HepG2 (cell line): ENCODE results near the gene MTG1. TPM values are rescaled to one million over a fixed set of nuclear protein-coding genes. Genes with fewer than 3 reads are reported as not detected.

Experiments used
- ARNTL ChIP-seq: sonication (generic); formaldehyde crosslinking; IDR thresholded peaks from 2 replicates; pipeline ENCODE4 v1.4.0; 2020; ENCODE audit warnings: mild to moderate bottlenecking, missing genetic modification reagents
- BCL6 ChIP-seq: IDR thresholded peaks from 2 replicates; pipeline ENCODE4 v1.6.1; 2016; ENCODE audit warnings: missing genetic modification reagents, missing compliant biosample characterization
- CHD2 ChIP-seq: IDR thresholded peaks from 2 replicates; pipeline ENCODE4 v1.6.1; 2011; ENCODE audit warnings: low read depth, low read length, improper control_type of control experiment
- KDM2A ChIP-seq: sonication (generic); formaldehyde crosslinking; IDR thresholded peaks from 2 replicates; pipeline ENCODE4 v1.4.0; 2020; ENCODE audit warnings: low read depth, missing genetic modification reagents, borderline replicate concordance
- POGK ChIP-seq: sonication (generic); formaldehyde crosslinking; conservative IDR thresholded peaks from 2 replicates; pipeline ENCODE4 v1.8.0; 2022; ENCODE audit warnings: mild to moderate bottlenecking, moderate library complexity, missing genetic modification reagents
- RBAK ChIP-seq: sonication (generic); formaldehyde crosslinking; IDR thresholded peaks from 2 replicates; pipeline ENCODE4 v1.5.1; 2020; ENCODE audit warnings: mild to moderate bottlenecking, missing genetic modification reagents
- SOX5 ChIP-seq: IDR thresholded peaks from 2 replicates; pipeline ENCODE4 v1.6.1; 2016; ENCODE audit warnings: borderline replicate concordance
- SP1 ChIP-seq, 2 experiments: fragments of 450-650 bp in 1 of 2; sonication (generic) in 1 of 2; formaldehyde crosslinking in 1 of 2; IDR thresholded peaks; 2 replicates each; pipeline versions ENCODE4 v1.4.0 to v1.6.1; 2016 to 2020; ENCODE audit warnings: missing genetic modification reagents in 1 of 2
- SPEN ChIP-seq: sonication (generic); formaldehyde crosslinking; IDR thresholded peaks from 2 replicates; pipeline ENCODE4 v1.5.1; 2020; ENCODE audit warnings: low read depth, mild to moderate bottlenecking, missing genetic modification reagents
- TARDBP ChIP-seq: sonication (generic); formaldehyde crosslinking; IDR thresholded peaks from 2 replicates; pipeline ENCODE4 v1.8.0; 2022; ENCODE audit warnings: mild to moderate bottlenecking, missing genetic modification reagents
- TCF7L2 ChIP-seq: IDR thresholded peaks from 2 replicates; pipeline ENCODE4 v1.6.1; 2011; ENCODE audit warnings: mild to moderate bottlenecking, low read depth, low read length, moderate library complexity
- TP53 ChIP-seq: sonication (generic); formaldehyde crosslinking; conservative IDR thresholded peaks from 2 replicates; pipeline ENCODE4 v1.4.0; 2020; ENCODE audit warnings: missing genetic modification reagents
- UBTF ChIP-seq: sonication (generic); formaldehyde crosslinking; IDR thresholded peaks from 2 replicates; pipeline ENCODE4 v1.4.0; 2020; ENCODE audit warnings: mild to moderate bottlenecking, missing genetic modification reagents
- YEATS4 ChIP-seq: sonication (generic); formaldehyde crosslinking; IDR thresholded peaks from 2 replicates; pipeline ENCODE4 v1.4.0; 2020; ENCODE audit warnings: missing genetic modification reagents, borderline replicate concordance
- ZBTB20 ChIP-seq: sonication (generic); formaldehyde crosslinking; IDR thresholded peaks from 2 replicates; pipeline ENCODE4 v1.8.1; 2023; ENCODE audit warnings: missing genetic modification reagents, low read depth, mild to moderate bottlenecking, borderline replicate concordance
- ZBTB7A ChIP-seq: sonication (generic); formaldehyde crosslinking; IDR thresholded peaks from 2 replicates; pipeline ENCODE4 v1.8.0; 2022; ENCODE audit warnings: mild to moderate bottlenecking, missing genetic modification reagents
- ZBTB7B ChIP-seq: sonication (generic); formaldehyde crosslinking; IDR thresholded peaks from 2 replicates; pipeline ENCODE4 v1.4.0; 2020; ENCODE audit warnings: missing genetic modification reagents
- ZEB1 ChIP-seq: IDR thresholded peaks from 2 replicates; pipeline ENCODE4 v1.6.1; 2012; ENCODE audit warnings: mild to moderate bottlenecking, low read depth, inconsistent platforms; ENCODE audit not compliant: insufficient replicate concordance
- ZNF12 ChIP-seq: sonication (generic); formaldehyde crosslinking; IDR thresholded peaks from 2 replicates; pipeline ENCODE4 v1.5.0; 2020; ENCODE audit warnings: missing genetic modification reagents
- ZNF496 ChIP-seq: sonication (generic); formaldehyde crosslinking; IDR thresholded peaks from 2 replicates; pipeline ENCODE4 v1.8.1; 2023; ENCODE audit warnings: mild to moderate bottlenecking, moderate library complexity, missing genetic modification reagents; ENCODE audit not compliant: insufficient replicate concordance
- polyA plus RNA-seq, 8 experiments: library from polyadenylated mRNA; depleted of rRNA in 3 of 8; stranded (reverse) in 7 of 8; unstranded in 1 of 8; fragments of >200 nt; fragmentation: Illumina TruSeq in 4 of 8; extraction: Trizol in 4 of 8; gene quantifications; 2 replicates each; pipeline versions ENCODE4 v1.2.1 to v1.2.3, GENCODE V29; 2011 to 2016; ENCODE audit warnings: low read depth in 4 of 8, missing spikeins in 1 of 8, mixed read lengths in 1 of 8; ENCODE audit not compliant: insufficient read depth in 1 of 8
- total RNA-seq, 5 experiments: library from RNA; depleted of rRNA; stranded (reverse); fragments of >200 nt; fragmentation: Illumina TruSeq; extraction: Trizol; gene quantifications; 2 replicates each; pipeline ENCODE4 v1.2.3, GENCODE V29; 2016; ENCODE audit warnings: low read depth in 1 of 5
- TF ChIP-seq, protein P1 (sequence below): sonication (generic); formaldehyde crosslinking; conservative IDR thresholded peaks from 2 replicates; pipeline ENCODE4 v1.5.0; 2020; ENCODE audit warnings: missing genetic modification reagents
- TF ChIP-seq, protein P2 (sequence below): sonication (generic); formaldehyde crosslinking; IDR thresholded peaks from 2 replicates; pipeline ENCODE4 v1.8.1; 2023; ENCODE audit warnings: mild to moderate bottlenecking, missing genetic modification reagents
- TF ChIP-seq, protein P3 (sequence below): sonication (generic); formaldehyde crosslinking; IDR thresholded peaks from 2 replicates; pipeline ENCODE4 v1.5.0; 2020; ENCODE audit warnings: missing genetic modification reagents

The MTG1 gene
- total and polyA plus RNA-seq, 2 of the 13 experiments (the other 11 are each of a cell fraction or from before 2014, with no cell fraction given) = 42.0 to 103 TPM

DNA sequence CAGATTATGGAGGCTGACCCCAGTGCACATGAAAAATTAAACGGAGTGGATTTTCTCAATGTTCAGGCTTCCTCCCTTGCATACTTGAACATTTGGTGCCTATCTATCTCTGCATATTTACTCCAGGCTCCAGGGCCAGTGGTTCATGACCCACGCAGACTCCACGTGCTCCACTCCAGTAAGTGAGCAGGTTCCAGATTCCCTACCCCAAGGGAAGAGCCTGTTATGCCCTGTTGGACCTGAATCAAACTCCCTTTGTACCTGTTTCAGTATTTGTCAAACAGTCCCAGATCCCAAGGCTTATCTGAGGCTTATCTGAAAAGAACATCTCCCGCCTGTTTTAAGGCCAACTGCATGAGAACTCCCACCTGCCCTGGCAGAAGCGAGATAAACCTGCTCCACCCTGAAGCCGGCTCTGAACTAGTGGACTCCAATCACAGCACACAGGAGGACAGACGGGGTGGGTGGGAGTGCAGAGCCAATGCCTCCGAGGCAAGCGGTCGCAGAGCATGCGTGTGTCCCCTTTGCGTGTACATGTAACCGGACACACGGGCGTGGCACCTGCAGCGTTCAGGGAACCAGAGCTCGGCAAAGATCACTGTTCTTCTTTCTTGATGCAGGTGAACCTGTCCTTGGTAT is 33.9 kb upstream of the MTG1 start (continued):
- TF ChIP-seq SP1 (IDR thresholded peaks at IDR 0.05) = no peak
- TF ChIP-seq SP1 (CRISPR knock-in tag; IDR thresholded peaks at IDR 0.05) = peak; percentile 4; the same call in 1 of the 2 replicates
- TF ChIP-seq TARDBP (CRISPR knock-in tag) = 0 out of 2 replicates have a peak, but pooled peaks have one; percentile 19
- TF ChIP-seq ZBTB7A = peak; percentile 40; the same call in 1 of the 2 replicates
- no peak; the same call in 1 of the 2 replicates for TF ChIP-seq SPEN (CRISPR knock-in tag)
- no peak; the same call in 1 of the 2 replicates for TF ChIP-seq YEATS4
- TF ChIP-seq, protein P1, sequence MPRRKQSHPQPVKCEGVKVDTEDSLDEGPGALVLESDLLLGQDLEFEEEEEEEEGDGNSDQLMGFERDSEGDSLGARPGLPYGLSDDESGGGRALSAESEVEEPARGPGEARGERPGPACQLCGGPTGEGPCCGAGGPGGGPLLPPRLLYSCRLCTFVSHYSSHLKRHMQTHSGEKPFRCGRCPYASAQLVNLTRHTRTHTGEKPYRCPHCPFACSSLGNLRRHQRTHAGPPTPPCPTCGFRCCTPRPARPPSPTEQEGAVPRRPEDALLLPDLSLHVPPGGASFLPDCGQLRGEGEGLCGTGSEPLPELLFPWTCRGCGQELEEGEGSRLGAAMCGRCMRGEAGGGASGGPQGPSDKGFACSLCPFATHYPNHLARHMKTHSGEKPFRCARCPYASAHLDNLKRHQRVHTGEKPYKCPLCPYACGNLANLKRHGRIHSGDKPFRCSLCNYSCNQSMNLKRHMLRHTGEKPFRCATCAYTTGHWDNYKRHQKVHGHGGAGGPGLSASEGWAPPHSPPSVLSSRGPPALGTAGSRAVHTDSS (CRISPR knock-in tag) = no peak
- TF ChIP-seq SOX5 = no peak
- TF ChIP-seq RBAK = no peak
- no peak for TF ChIP-seq TCF7L2
- no peak for TF ChIP-seq ZBTB20 (CRISPR knock-in tag)
- no peak for TF ChIP-seq ZNF496 (CRISPR knock-in tag)
- peak; percentile 29; the same call in 1 of the 2 replicates for TF ChIP-seq UBTF
- 0 out of 2 replicates have a peak, but pooled peaks have one; percentile 27 for TF ChIP-seq ZBTB7B (CRISPR knock-in tag)
- TF ChIP-seq CHD2 = no peak
- TF ChIP-seq BCL6 = no peak
- 0 out of 2 replicates have a peak, but pooled peaks have one; percentile 52 for TF ChIP-seq POGK (CRISPR knock-in tag)
- TF ChIP-seq, protein P2, sequence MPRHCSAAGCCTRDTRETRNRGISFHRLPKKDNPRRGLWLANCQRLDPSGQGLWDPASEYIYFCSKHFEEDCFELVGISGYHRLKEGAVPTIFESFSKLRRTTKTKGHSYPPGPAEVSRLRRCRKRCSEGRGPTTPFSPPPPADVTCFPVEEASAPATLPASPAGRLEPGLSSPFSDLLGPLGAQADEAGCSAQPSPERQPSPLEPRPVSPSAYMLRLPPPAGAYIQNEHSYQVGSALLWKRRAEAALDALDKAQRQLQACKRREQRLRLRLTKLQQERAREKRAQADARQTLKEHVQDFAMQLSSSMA (CRISPR knock-in tag) = no peak
- TF ChIP-seq ARNTL = peak; percentile 50
- TF ChIP-seq TP53 = 0 out of 2 replicates have a peak, but pooled peaks have one; percentile 0
- TF ChIP-seq, protein P3, sequence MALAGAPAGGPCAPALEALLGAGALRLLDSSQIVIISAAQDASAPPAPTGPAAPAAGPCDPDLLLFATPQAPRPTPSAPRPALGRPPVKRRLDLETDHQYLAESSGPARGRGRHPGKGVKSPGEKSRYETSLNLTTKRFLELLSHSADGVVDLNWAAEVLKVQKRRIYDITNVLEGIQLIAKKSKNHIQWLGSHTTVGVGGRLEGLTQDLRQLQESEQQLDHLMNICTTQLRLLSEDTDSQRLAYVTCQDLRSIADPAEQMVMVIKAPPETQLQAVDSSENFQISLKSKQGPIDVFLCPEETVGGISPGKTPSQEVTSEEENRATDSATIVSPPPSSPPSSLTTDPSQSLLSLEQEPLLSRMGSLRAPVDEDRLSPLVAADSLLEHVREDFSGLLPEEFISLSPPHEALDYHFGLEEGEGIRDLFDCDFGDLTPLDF (CRISPR knock-in tag) = peak; percentile 94
- TF ChIP-seq ZNF12 (CRISPR knock-in tag) = no peak
- TF ChIP-seq KDM2A (CRISPR knock-in tag) = peak; percentile 10; the same call in 1 of the 2 replicates
- TF ChIP-seq ZEB1 = no peak
